ENCODE measurements around the gene RPRD1B. TPM values are rescaled to one million over a fixed set of nuclear protein-coding genes. Genes with fewer than 3 reads are reported as not detected.
A peak's percentile ranks its signal among the peaks of the same experiment; 100 is the strongest.

RPRD1B gene
- total RNA-seq, 1 experiment from 2014 or later: 43.6 TPM

GRCh38 chr20:38113401-38114325 lies 80.1 kb downstream of the RPRD1B start:
- H3K4me2 ChIP-seq (ENCODE audit: low read length): no peak overlapping the region
- H4K20me1 ChIP-seq (ENCODE audit: low read length): no peaks in the 10 kb centered on the region
- no TSS peak for BruUV-seq (replicated peaks)
- no peaks in the 10 kb centered on the region for H3K9me2 ChIP-seq (replicated peaks; ENCODE audit: low read length)
- H3K9me3 ChIP-seq (ENCODE audit: low read length): no peaks in the 10 kb centered on the region
- peaks cover 56% of the 10 kb centered on the region for H3K4me1 ChIP-seq (ENCODE audit: insufficient read depth, low read length)
- no peak overlapping the region for H3K4me3 ChIP-seq (ENCODE audit: low read length)
- H3K27me3 ChIP-seq (ENCODE audit: low read length): no peaks in the 10 kb centered on the region
- H2AFZ ChIP-seq (ENCODE audit: low read length): no peak overlapping the region
- peaks cover 18% of the 10 kb centered on the region for H3F3A ChIP-seq (ENCODE audit: low read length, unreplicated experiment)
- 0 out of 2 replicates have a peak, but pooled peaks cover 5% of the 10 kb centered on the region for H3K36me3 ChIP-seq (ENCODE audit: low read depth, low read length)
- no peak overlapping the region for H3K27ac ChIP-seq (ENCODE audit: low read length)
- ChIA-PET POLR2A (ENCODE audit: unreplicated experiment) (no interaction called here), CTCF (interaction anchor here (0.6 to 1.3 kb wide), 2 partner anchors 18 to 109 kb away, joined by 4 read pairs; no protein-coding TSS in a partner anchor)
- ATAC-seq (no peak), DNase-seq (peak; percentile 40)
- no peak overlapping the region for H3K9ac ChIP-seq (ENCODE audit: low read length)
- peak; percentile 60 for TF ChIP-seq CTCF (conservative IDR thresholded peaks at IDR 0.05; ENCODE audit: low read depth, low read length)
- TF ChIP-seq EZH2phosphoT487 (IDR thresholded peaks at IDR 0.05; ENCODE audit: borderline replicate concordance, low read length): no peak
- TF ChIP-seq EZH2 (IDR thresholded peaks at IDR 0.05; ENCODE audit: low read length, unreplicated experiment): no peak
- H3K79me2 ChIP-seq (ENCODE audit: low read length): no peaks in the 10 kb centered on the region
- intact Hi-C loops (cut with micrococcal nuclease): loop anchor here (5.0 kb wide), 2 partner anchors 54 to 109 kb away; partner anchors contain the start of gene TGM2

DNA sequence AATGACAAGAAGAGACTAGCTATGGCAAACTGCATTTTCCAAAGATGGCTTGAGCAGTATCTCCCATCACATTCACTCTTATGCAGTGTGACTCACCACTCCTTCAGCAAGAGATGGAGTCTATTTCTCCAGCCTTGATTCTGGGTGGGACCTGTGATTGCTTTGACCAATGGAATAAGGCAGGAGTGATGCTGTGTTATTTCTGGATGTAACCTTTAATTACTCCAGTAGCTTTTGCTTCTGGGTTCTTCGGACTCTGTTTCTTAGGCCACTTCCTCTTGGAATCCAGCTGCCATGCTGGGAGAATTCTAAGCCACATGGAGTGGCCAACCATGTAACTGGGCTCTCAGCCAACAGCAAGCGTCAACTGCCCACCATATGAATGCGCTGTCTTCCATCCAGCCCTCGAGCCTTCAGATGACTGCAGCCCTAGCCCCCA lies 80.8 kb downstream of the RPRD1B start:
- DNase-seq: peak; percentile 38
- Histone ChIP-seq H3K27ac (ENCODE audit: low read length) (no peak overlapping the region), H3K27me3 (ENCODE audit: low read length) (no peaks in the 10 kb centered on the region), H3K4me2 (ENCODE audit: low read length) (no peak overlapping the region), H3F3A (ENCODE audit: low read length, unreplicated experiment) (peaks cover 20% of the 10 kb centered on the region), H3K9me2 (replicated peaks; ENCODE audit: low read length) (no peaks in the 10 kb centered on the region), H3K9ac (ENCODE audit: low read length) (no peak overlapping the region), H3K36me3 (ENCODE audit: low read depth, low read length) (0 out of 2 replicates have a peak, but pooled peaks cover 5% of the 10 kb centered on the region), H3K4me3 (ENCODE audit: low read length) (no peak overlapping the region), H3K79me2 (ENCODE audit: low read length) (no peaks in the 10 kb centered on the region), H3K9me3 (ENCODE audit: low read length) (no peaks in the 10 kb centered on the region), H3K4me1 (ENCODE audit: insufficient read depth, low read length) (peaks cover 54% of the 10 kb centered on the region), H2AFZ (ENCODE audit: low read length) (no peak overlapping the region), H4K20me1 (ENCODE audit: low read length) (no peaks in the 10 kb centered on the region)
- ChIA-PET CTCF (interaction anchor here (0.9 to 1.3 kb wide), 3 partner anchors 17 to 70 kb away, joined by 4 to 7 read pairs (median 6); no protein-coding TSS in a partner anchor), POLR2A (ENCODE audit: unreplicated experiment) (no interaction called here)
- TF ChIP-seq EZH2 (IDR thresholded peaks at IDR 0.05; ENCODE audit: low read length, unreplicated experiment) (no peak), EZH2phosphoT487 (IDR thresholded peaks at IDR 0.05; ENCODE audit: borderline replicate concordance, low read length) (no peak), CTCF (conservative IDR thresholded peaks at IDR 0.05; ENCODE audit: low read depth, low read length) (no peak)
- ATAC-seq: no peak
- no TSS peak for BruUV-seq (replicated peaks)
- intact Hi-C loops (cut with micrococcal nuclease): loop anchor here (5.0 kb wide), 2 partner anchors 53 to 108 kb away; partner anchors contain the start of gene TGM2
